ENCODE data around the gene KIAA0825.

DNA sequence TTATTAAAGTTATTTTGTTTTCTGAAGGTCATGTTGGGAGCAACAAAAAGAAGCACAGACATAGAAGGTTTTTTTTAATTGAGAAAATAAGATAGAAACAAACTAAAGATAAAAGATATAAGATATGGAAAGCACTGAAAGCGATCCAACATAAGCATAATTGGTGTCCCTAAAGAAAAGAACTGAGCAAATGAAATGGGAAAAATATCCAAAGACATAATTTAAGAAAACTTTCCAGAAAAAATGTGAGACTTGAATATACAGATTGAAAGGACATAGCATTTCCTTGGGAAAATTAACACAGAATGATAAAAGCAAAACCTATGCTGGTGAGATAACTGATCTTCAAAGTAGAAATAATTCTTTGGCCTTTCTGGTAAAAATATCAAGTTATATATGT is 289.3 kb downstream of the KIAA0825 start:
- TF ChIP-seq SUZ12 (IDR thresholded peaks at IDR 0.05; ENCODE audit: extremely low read depth, insufficient read depth, insufficient read length) (no peak), ZNF274 (IDR thresholded peaks at IDR 0.05; ENCODE audit: low read depth, low read length) (no peak)
